HepG2 (cell line): ENCODE measurements around the gene TSEN34. TPM values are rescaled to one million over a fixed set of nuclear protein-coding genes. Genes with fewer than 3 reads are reported as not detected.

Experiments used
- ATAC-seq: fragments of 200-7000 bp; cut with Tn5 transposase; 3 replicates; pipeline ENCODE4 v1.9.1; 2020; ENCODE audit warnings: mild to moderate bottlenecking, moderate library complexity
- BruUV-seq: library from RNA; stranded (reverse); fragments of 400-500 nt; replicated peaks from 2 replicates; lab custom pipeline; 2021; lab: Mats Ljungman, UMichigan
- CTCF ChIA-PET: fragments of 300-600 bp; formaldehyde crosslinking; extraction: SDS; loops from one replicate; lab custom pipeline; 2021; ENCODE audit warnings: low total read pairs, inconsistent platforms, low intra/inter-chr PET ratio; lab: Yijun Ruan, JAX
- POLR2A ChIA-PET: fragments of 350-600 bp; sonication (Branson Sonifier 250); formaldehyde crosslinking; loops from one replicate; lab custom pipeline; 2020; ENCODE audit warnings: antibody characterized with exemption, inconsistent platforms; lab: Yijun Ruan, JAX
- DNase-seq: peaks from one replicate; pipeline ENCODE4 v3.0.0-alpha.2; 2015; ENCODE audit warnings: low spot score
- FAIRE-seq: peaks from 3 replicates; lab custom pipeline; 2011; peaks lifted over from hg19 to GRCh38; lab: Jason Lieb, UNC
- H2AFZ ChIP-seq: one replicate; pipeline ENCODE4 v1.6.1; 2011; ENCODE audit warnings: low read length, inconsistent platforms
- H3K27ac ChIP-seq: fragments of 300-600 bp; 3 replicates; pipeline ENCODE4 v1.8.0; 2011; ENCODE audit warnings: mixed run types, mild to moderate bottlenecking, mixed read lengths, low read length, inconsistent platforms; ENCODE audit not compliant: insufficient read depth; ENCODE audit errors: extremely low read length
- H3K27me3 ChIP-seq, 2 experiments: fragments of 200-600 bp in 1 of 2; 2 replicates in 1 of 2; 3 replicates in 1 of 2; pipeline versions ENCODE4 v1.6.0 to v1.8.0; 2011; ENCODE audit warnings: low read length in 2 of 2, mild to moderate bottlenecking in 2 of 2, moderate library complexity in 2 of 2, inconsistent platforms in 1 of 2; ENCODE audit not compliant: insufficient read depth in 2 of 2, control insufficient read depth in 1 of 2
- H3K36me3 ChIP-seq, 2 experiments: fragments of 200-600 bp in 1 of 2; replicated peaks in 1 of 2; 2 replicates in 1 of 2; 3 replicates in 1 of 2; pipeline versions ENCODE4 v1.5.1 to v1.8.0; 2011; ENCODE audit warnings: low read length in 2 of 2, inconsistent platforms in 1 of 2; ENCODE audit not compliant: insufficient read depth in 2 of 2, control insufficient read depth in 1 of 2
- H3K4me1 ChIP-seq: 2 replicates; pipeline ENCODE4 v1.5.1; 2012; ENCODE audit warnings: low read length, inconsistent platforms; ENCODE audit not compliant: insufficient read depth
- H3K4me2 ChIP-seq: 2 replicates; pipeline ENCODE4 v1.6.0; 2011; ENCODE audit warnings: low read depth, low read length, inconsistent platforms
- H3K4me3 ChIP-seq, 3 experiments: fragments of 200-600 bp in 1 of 3; sonication (generic), shearing (Covaris generic) in 1 of 3; replicated peaks in 1 of 3; 2 replicates each; pipeline ENCODE4 v1.5.1; 2011 to 2016; ENCODE audit warnings: low read length in 3 of 3, inconsistent platforms in 2 of 3, low read depth in 2 of 3, mild to moderate bottlenecking in 2 of 3, control low read depth in 1 of 3, mixed read lengths in 1 of 3; ENCODE audit not compliant: insufficient read depth in 1 of 3
- H3K79me2 ChIP-seq: one replicate; pipeline ENCODE4 v1.6.1; 2011; ENCODE audit warnings: low read length, inconsistent platforms; ENCODE audit not compliant: insufficient read depth
- H3K9ac ChIP-seq: 2 replicates; pipeline ENCODE4 v1.6.0; 2011; ENCODE audit warnings: mild to moderate bottlenecking, low read depth, low read length, inconsistent platforms; ENCODE audit not compliant: insufficient read depth
- H3K9me3 ChIP-seq: 2 replicates; pipeline ENCODE4 v1.5.1; 2012; ENCODE audit warnings: mild to moderate bottlenecking, low read length
- H4K20me1 ChIP-seq: 2 replicates; pipeline ENCODE4 v1.6.0; 2011; ENCODE audit warnings: inconsistent platforms, mild to moderate bottlenecking, low read length, moderate library complexity; ENCODE audit not compliant: insufficient read depth
- EZH2 ChIP-seq: conservative IDR thresholded peaks from 2 replicates; pipeline ENCODE4 v1.6.1; 2012; ENCODE audit warnings: mild to moderate bottlenecking, low read depth, low read length, moderate library complexity
- GTF2F1 ChIP-seq: fragments of 150-350 bp; IDR thresholded peaks from 2 replicates; pipeline ENCODE4 v1.6.1; 2014; ENCODE audit warnings: low read length
- HNF4A ChIP-seq: sonication (generic); formaldehyde crosslinking; IDR thresholded peaks from 2 replicates; pipeline ENCODE4 v1.4.0; 2020; ENCODE audit warnings: missing genetic modification reagents
- RBM22 ChIP-seq: fragments of 200-400 bp; formaldehyde crosslinking; optimal IDR thresholded peaks from 2 replicates; pipeline ENCODE3; 2017; ENCODE audit warnings: mild to moderate bottlenecking, low read length, moderate library complexity
- TAF15 ChIP-seq: fragments of 200-400 bp; formaldehyde crosslinking; IDR thresholded peaks from one replicate; pipeline ENCODE4 v1.6.1; 2018; ENCODE audit warnings: mild to moderate bottlenecking, low read depth, low read length; ENCODE audit not compliant: poor library complexity, severe bottlenecking
- XRCC5 ChIP-seq: fragments of 200-400 bp; formaldehyde crosslinking; optimal IDR thresholded peaks from 2 replicates; pipeline ENCODE3; 2017; ENCODE audit warnings: mild to moderate bottlenecking, low read length
- ZNF317 ChIP-seq: sonication (generic); formaldehyde crosslinking; IDR thresholded peaks from 2 replicates; pipeline ENCODE4 v1.5.0; 2020; ENCODE audit warnings: mild to moderate bottlenecking, missing genetic modification reagents
- ZNF335 ChIP-seq: sonication (generic); formaldehyde crosslinking; IDR thresholded peaks from 2 replicates; pipeline ENCODE4 v1.4.0; 2020; ENCODE audit warnings: missing genetic modification reagents
- ZNF510 ChIP-seq: sonication (generic); formaldehyde crosslinking; IDR thresholded peaks from 2 replicates; pipeline ENCODE4 v1.4.0; 2020; ENCODE audit warnings: low read depth, mild to moderate bottlenecking, missing genetic modification reagents
- WGBS: methylation state at CpG from one replicate; pipeline ENCODE4 v1.1.6; 2017; ENCODE audit warnings: low lambda C conversion rate; 5-methylcytosine and 5-hydroxymethylcytosine counted together
- in situ Hi-C: cut with HindIII; loops from 2 replicates; pipeline ENCODE4 v1.10.0; 2017; ENCODE audit warnings: low pct_unique_long_range_greater_than_20kb; ENCODE audit not compliant: extremely low pct_ligation_motif_present
- intact Hi-C: fragments of 100-400 bp; cut with micrococcal nuclease; formaldehyde crosslinking; loops from one replicate; pipeline ENCODE4 v1.10.0; 2022; ENCODE audit not compliant: unreplicated experiment
- polyA plus RNA-seq, 8 experiments: library from polyadenylated mRNA; depleted of rRNA in 3 of 8; stranded (reverse) in 7 of 8; unstranded in 1 of 8; fragments of >200 nt; fragmentation: Illumina TruSeq in 4 of 8; extraction: Trizol in 4 of 8; gene quantifications; 2 replicates each; pipeline versions ENCODE4 v1.2.1 to v1.2.3, GENCODE V29; 2011 to 2016; ENCODE audit warnings: low read depth in 4 of 8, missing spikeins in 1 of 8, mixed read lengths in 1 of 8; ENCODE audit not compliant: insufficient read depth in 1 of 8
- total RNA-seq, 5 experiments: library from RNA; depleted of rRNA; stranded (reverse); fragments of >200 nt; fragmentation: Illumina TruSeq; extraction: Trizol; gene quantifications; 2 replicates each; pipeline ENCODE4 v1.2.3, GENCODE V29; 2016; ENCODE audit warnings: low read depth in 1 of 5
- TF ChIP-seq, protein P1 (sequence below): IDR thresholded peaks from 2 replicates; pipeline ENCODE4 v1.6.1; 2012; ENCODE audit warnings: low read length, improper control_type of control experiment
- TF ChIP-seq, protein P2 (sequence below): sonication (generic); formaldehyde crosslinking; IDR thresholded peaks from 2 replicates; pipeline ENCODE4 v1.5.0; 2020; ENCODE audit warnings: missing genetic modification reagents

The TSEN34 gene
- total and polyA plus RNA-seq, 2 of the 13 experiments (the other 11 are each of a cell fraction or from before 2014, with no cell fraction given), result 55.1 to 65.4 TPM

DNA sequence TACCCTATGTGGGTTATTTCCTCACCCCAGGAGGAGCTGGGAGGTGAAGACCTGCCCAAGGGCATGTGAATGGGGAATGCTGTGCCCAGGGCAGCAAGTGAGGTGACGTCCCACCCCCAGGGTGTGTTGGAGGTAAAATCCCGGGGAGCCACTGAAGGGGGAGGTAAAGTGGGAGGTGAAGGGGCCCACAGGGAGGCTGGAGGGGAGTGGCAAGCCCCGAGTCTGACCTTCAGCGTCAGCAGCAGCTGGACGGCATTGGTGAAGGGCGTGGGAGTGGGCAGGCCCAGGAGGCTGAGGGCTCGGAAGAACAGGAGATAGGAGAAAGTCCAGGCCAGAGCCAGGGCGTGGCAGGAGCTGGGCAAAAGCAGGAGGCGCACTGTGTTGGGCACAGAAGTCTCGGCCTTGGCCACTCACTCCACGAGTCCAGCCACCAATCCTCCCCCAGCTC is 4.2 kb upstream of the TSEN34 start:
- Histone ChIP-seq H3K4me1 (peaks cover 26% of the 10 kb centered on the region), H3K36me3 (0 out of 5 replicates have a peak, but pooled peaks cover 1 to 12% of the 10 kb centered on the region in 2 experiments), H2AFZ (no peak overlapping the region), H3K9me3 (no peaks in the 10 kb centered on the region), H3K9ac (no peak overlapping the region), H3K79me2 (peaks cover 13% of the 10 kb centered on the region), H3K27ac (no peak overlapping the region), H3K4me3 (no peak overlapping the region), H3K4me2 (no peak overlapping the region), H3K27me3 (no peaks in the 10 kb centered on the region), H4K20me1 (no peaks in the 10 kb centered on the region)
- ChIA-PET POLR2A (interaction anchor here (1.5 to 1.6 kb wide), 3 partner anchors 14 to 28 kb away, joined by 3 to 6 read pairs (median 5); partner anchors contain the start of genes LENG1, RPS9 and TMC4), CTCF (no interaction called here)
- ATAC-seq, result no peak
- FAIRE-seq, result no peak
- no peak for DNase-seq
- TF ChIP-seq ZNF510, result no peak
- TF ChIP-seq ZNF335 (CRISPR knock-in tag), result no peak
- TF ChIP-seq TAF15, result no peak
- no peak for TF ChIP-seq RBM22
- TF ChIP-seq, protein P1, sequence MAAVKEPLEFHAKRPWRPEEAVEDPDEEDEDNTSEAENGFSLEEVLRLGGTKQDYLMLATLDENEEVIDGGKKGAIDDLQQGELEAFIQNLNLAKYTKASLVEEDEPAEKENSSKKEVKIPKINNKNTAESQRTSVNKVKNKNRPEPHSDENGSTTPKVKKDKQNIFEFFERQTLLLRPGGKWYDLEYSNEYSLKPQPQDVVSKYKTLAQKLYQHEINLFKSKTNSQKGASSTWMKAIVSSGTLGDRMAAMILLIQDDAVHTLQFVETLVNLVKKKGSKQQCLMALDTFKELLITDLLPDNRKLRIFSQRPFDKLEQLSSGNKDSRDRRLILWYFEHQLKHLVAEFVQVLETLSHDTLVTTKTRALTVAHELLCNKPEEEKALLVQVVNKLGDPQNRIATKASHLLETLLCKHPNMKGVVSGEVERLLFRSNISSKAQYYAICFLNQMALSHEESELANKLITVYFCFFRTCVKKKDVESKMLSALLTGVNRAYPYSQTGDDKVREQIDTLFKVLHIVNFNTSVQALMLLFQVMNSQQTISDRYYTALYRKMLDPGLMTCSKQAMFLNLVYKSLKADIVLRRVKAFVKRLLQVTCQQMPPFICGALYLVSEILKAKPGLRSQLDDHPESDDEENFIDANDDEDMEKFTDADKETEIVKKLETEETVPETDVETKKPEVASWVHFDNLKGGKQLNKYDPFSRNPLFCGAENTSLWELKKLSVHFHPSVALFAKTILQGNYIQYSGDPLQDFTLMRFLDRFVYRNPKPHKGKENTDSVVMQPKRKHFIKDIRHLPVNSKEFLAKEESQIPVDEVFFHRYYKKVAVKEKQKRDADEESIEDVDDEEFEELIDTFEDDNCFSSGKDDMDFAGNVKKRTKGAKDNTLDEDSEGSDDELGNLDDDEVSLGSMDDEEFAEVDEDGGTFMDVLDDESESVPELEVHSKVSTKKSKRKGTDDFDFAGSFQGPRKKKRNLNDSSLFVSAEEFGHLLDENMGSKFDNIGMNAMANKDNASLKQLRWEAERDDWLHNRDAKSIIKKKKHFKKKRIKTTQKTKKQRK, result no peak
- TF ChIP-seq GTF2F1, result no peak
- TF ChIP-seq EZH2, result no peak
- TF ChIP-seq HNF4A (CRISPR knock-in tag), result no peak
- no peak for TF ChIP-seq XRCC5
- TF ChIP-seq, protein P2, sequence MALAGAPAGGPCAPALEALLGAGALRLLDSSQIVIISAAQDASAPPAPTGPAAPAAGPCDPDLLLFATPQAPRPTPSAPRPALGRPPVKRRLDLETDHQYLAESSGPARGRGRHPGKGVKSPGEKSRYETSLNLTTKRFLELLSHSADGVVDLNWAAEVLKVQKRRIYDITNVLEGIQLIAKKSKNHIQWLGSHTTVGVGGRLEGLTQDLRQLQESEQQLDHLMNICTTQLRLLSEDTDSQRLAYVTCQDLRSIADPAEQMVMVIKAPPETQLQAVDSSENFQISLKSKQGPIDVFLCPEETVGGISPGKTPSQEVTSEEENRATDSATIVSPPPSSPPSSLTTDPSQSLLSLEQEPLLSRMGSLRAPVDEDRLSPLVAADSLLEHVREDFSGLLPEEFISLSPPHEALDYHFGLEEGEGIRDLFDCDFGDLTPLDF (CRISPR knock-in tag), result no peak
- no peak for TF ChIP-seq ZNF317 (CRISPR knock-in tag)
- intact Hi-C loops (loop anchor here (1.0 kb wide), 1 partner anchor 27 kb away; no protein-coding TSS in a partner anchor), in situ Hi-C loops (no loop called here)
- 89% methylated on average over 11 of the region's 11 CpGs for WGBS
- no TSS peak for BruUV-seq
